Hepatocyte (in vitro differentiated cells): ENCODE data around the gene METTL18. TPM values are rescaled to one million over a fixed set of nuclear protein-coding genes. Genes with fewer than 3 reads are reported as not detected.

ENCODE experiments used
- DNase-seq: peaks from one replicate; pipeline ENCODE4 v3.0.0-alpha.2; 2016; ENCODE audit warnings: low spot score
- H2AFZ ChIP-seq: fragments of 200-600 bp; sonication (generic); 2 replicates; pipeline ENCODE4 v1.6.0; 2016; ENCODE audit warnings: antibody characterized with exemption, mild to moderate bottlenecking
- H3K27ac ChIP-seq: fragments of 200-600 bp; sonication (generic); 2 replicates; pipeline ENCODE4 v1.5.1; 2016; ENCODE audit warnings: mild to moderate bottlenecking
- H3K27me3 ChIP-seq: fragments of 200-600 bp; sonication (generic); 2 replicates; pipeline ENCODE4 v1.6.1; 2016
- H3K36me3 ChIP-seq: fragments of 200-600 bp; sonication (generic); replicated peaks from 2 replicates; pipeline ENCODE4 v1.5.1; 2016; ENCODE audit warnings: low read depth; ENCODE audit not compliant: insufficient read depth
- H3K4me1 ChIP-seq: fragments of 200-600 bp; sonication (generic); 2 replicates; pipeline ENCODE4 v1.5.1; 2016; ENCODE audit warnings: mild to moderate bottlenecking, moderate library complexity; ENCODE audit not compliant: insufficient read depth
- H3K4me2 ChIP-seq: fragments of 200-600 bp; sonication (generic); 2 replicates; pipeline ENCODE4 v1.6.0; 2016
- H3K4me3 ChIP-seq: fragments of 200-600 bp; sonication (generic); 2 replicates; pipeline ENCODE4 v1.5.1; 2016; ENCODE audit warnings: mild to moderate bottlenecking
- H3K79me2 ChIP-seq: fragments of 200-600 bp; sonication (generic); 2 replicates; pipeline ENCODE4 v1.6.0; 2017; ENCODE audit warnings: mild to moderate bottlenecking
- H3K9me2 ChIP-seq: fragments of 200-600 bp; sonication (generic); replicated peaks from 2 replicates; pipeline ENCODE4 v1.6.0; 2017; ENCODE audit warnings: mild to moderate bottlenecking; ENCODE audit not compliant: insufficient read depth
- H3K9me3 ChIP-seq: fragments of 200-600 bp; sonication (generic); 2 replicates; pipeline ENCODE4 v1.5.1; 2016; ENCODE audit warnings: low read depth, mild to moderate bottlenecking
- H4K20me1 ChIP-seq: fragments of 200-600 bp; sonication (generic); 2 replicates; pipeline ENCODE4 v1.6.0; 2016; ENCODE audit warnings: mild to moderate bottlenecking; ENCODE audit not compliant: insufficient read depth, poor library complexity, severe bottlenecking
- EZH2 ChIP-seq: fragments of 200-600 bp; sonication (generic); IDR thresholded peaks from 2 replicates; pipeline ENCODE4 v1.6.1; 2016; ENCODE audit warnings: antibody characterized with exemption, mild to moderate bottlenecking, borderline replicate concordance
- EZH2phosphoT487 ChIP-seq: fragments of 200-600 bp; sonication (generic); IDR thresholded peaks from one replicate; pipeline ENCODE4 v1.6.1; 2018; ENCODE audit warnings: antibody characterized with exemption, mild to moderate bottlenecking, low read depth, moderate library complexity; ENCODE audit not compliant: unreplicated experiment, severe bottlenecking
- WGBS: methylation state at CpG from one replicate; pipeline ENCODE4 v1.1.6; 2016; ENCODE audit warnings: low lambda C conversion rate; ENCODE audit errors: missing lambda C conversion rate; 5-methylcytosine and 5-hydroxymethylcytosine counted together
- polyA plus RNA-seq: library from polyadenylated mRNA; unstranded; fragments of >200 nt; fragmentation: Nextera tagmentation; extraction: Ambion mirVana; gene quantifications from 2 replicates; pipeline ENCODE4 v1.2.1, GENCODE V29; 2016
- total RNA-seq: library from RNA; depleted of rRNA; stranded (reverse); fragments of >200 nt; gene quantifications from 2 replicates; pipeline ENCODE4 v1.2.3, GENCODE V29; 2014
- TF ChIP-seq, protein P1 (sequence below): fragments of 200-600 bp; sonication (generic); IDR thresholded peaks from 2 replicates; pipeline ENCODE4 v1.5.1; 2016; ENCODE audit warnings: antibody characterized with exemption, mild to moderate bottlenecking; ENCODE audit not compliant: poor library complexity

Gene METTL18
- total and polyA plus RNA-seq, 2 experiments from 2014 or later = 6.1 to 10.8 TPM

DNA sequence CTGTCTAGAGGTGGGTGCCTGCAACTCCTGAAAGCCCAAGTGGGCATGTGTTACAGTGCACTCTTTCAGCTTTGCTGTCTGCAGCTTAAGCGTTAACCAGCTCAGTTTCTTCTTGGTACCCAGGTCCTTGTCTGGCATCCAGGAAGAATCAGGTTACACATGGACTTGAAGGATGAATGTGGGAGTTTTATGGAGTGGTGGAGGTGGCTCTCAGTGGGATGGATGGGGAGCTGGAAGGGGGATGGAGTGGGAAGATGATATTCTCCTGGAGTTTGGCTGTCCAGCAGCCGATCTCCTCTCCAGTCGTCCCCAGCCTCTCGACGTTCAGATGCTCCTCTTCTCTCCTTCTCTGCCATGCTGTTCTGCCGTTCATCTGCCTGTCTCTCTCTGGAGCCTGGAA is 9.4 kb downstream of the METTL18 start:
- no peaks in the 10 kb centered on the region for H4K20me1 ChIP-seq
- no peaks in the 10 kb centered on the region for H3K36me3 ChIP-seq
- peaks cover 2% of the 10 kb centered on the region for H3K4me1 ChIP-seq
- H2AFZ ChIP-seq = no peak overlapping the region
- no peaks in the 10 kb centered on the region for H3K27me3 ChIP-seq
- H3K4me3 ChIP-seq = no peak overlapping the region
- H3K9me2 ChIP-seq = no peaks in the 10 kb centered on the region
- H3K27ac ChIP-seq = no peak overlapping the region
- WGBS = 88% methylated on average over 6 of the region's 6 CpGs
- no peak for DNase-seq
- H3K79me2 ChIP-seq = no peaks in the 10 kb centered on the region
- no peak for TF ChIP-seq EZH2phosphoT487
- no peak for TF ChIP-seq EZH2
- TF ChIP-seq, protein P1, sequence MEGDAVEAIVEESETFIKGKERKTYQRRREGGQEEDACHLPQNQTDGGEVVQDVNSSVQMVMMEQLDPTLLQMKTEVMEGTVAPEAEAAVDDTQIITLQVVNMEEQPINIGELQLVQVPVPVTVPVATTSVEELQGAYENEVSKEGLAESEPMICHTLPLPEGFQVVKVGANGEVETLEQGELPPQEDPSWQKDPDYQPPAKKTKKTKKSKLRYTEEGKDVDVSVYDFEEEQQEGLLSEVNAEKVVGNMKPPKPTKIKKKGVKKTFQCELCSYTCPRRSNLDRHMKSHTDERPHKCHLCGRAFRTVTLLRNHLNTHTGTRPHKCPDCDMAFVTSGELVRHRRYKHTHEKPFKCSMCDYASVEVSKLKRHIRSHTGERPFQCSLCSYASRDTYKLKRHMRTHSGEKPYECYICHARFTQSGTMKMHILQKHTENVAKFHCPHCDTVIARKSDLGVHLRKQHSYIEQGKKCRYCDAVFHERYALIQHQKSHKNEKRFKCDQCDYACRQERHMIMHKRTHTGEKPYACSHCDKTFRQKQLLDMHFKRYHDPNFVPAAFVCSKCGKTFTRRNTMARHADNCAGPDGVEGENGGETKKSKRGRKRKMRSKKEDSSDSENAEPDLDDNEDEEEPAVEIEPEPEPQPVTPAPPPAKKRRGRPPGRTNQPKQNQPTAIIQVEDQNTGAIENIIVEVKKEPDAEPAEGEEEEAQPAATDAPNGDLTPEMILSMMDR = no peak
- H3K9me3 ChIP-seq = no peaks in the 10 kb centered on the region
- no peak overlapping the region for H3K4me2 ChIP-seq

DNA sequence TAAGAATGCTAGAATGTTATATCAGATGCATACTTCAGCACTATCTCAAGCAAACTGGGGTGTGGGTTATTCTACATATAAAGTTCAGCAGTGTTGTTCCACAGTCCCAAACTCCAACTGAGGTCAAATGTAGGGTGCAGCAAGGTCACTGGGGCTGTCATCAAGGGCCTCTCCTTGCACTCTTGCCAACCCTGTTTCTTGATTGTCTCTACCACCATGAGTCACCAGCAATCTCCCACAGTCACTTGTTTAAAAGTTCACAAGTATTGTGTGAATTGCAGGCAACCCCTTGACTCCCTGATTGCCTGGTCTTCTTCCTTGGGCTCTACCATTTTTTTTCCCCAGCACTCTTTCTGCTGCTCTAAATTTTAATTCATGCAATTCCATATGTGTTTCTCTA is 10.6 kb downstream of the METTL18 start:
- H4K20me1 ChIP-seq = no peaks in the 10 kb centered on the region
- no peak for DNase-seq
- no peaks in the 10 kb centered on the region for H3K36me3 ChIP-seq
- no peak overlapping the region for H3K4me3 ChIP-seq
- no peaks in the 10 kb centered on the region for H3K9me3 ChIP-seq
- peaks cover 2% of the 10 kb centered on the region for H3K4me1 ChIP-seq
- no peak overlapping the region for H3K27ac ChIP-seq
- H3K4me2 ChIP-seq = no peak overlapping the region
- no peaks in the 10 kb centered on the region for H3K79me2 ChIP-seq
- H3K9me2 ChIP-seq = no peaks in the 10 kb centered on the region
- no peaks in the 10 kb centered on the region for H3K27me3 ChIP-seq
- no peak for TF ChIP-seq EZH2phosphoT487
- TF ChIP-seq, protein P1 = no peak
- no peak for TF ChIP-seq EZH2
- H2AFZ ChIP-seq = no peak overlapping the region

DNA sequence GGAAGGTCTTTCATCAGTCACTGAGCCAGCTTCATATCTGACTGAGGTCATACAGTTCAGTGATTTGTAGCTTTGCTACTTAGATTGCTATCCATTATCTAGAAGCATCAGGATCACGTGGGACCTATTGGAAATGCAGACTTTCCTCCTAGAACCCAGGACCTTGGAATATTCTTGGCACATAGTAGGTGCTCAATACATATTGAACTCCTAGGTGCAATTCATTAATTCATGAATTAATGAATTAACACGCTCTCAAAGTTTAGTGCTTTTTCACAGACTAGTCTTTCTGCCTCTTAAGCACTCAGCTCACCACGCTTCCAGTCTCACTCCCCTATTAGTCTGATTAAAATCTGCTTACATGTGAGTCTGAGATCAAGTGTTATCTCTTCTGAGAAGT is 12.1 kb downstream of the METTL18 start:
- Histone ChIP-seq H3K4me2 (no peak overlapping the region), H3K9me3 (no peaks in the 10 kb centered on the region), H4K20me1 (no peaks in the 10 kb centered on the region), H3K36me3 (no peaks in the 10 kb centered on the region), H2AFZ (no peak overlapping the region), H3K27ac (no peak overlapping the region), H3K27me3 (no peaks in the 10 kb centered on the region), H3K79me2 (no peaks in the 10 kb centered on the region), H3K4me3 (no peak overlapping the region), H3K4me1 (peaks cover 2% of the 10 kb centered on the region), H3K9me2 (no peaks in the 10 kb centered on the region)
- no peak for DNase-seq
- 83% methylated on average over 3 of the region's 3 CpGs for WGBS
- TF ChIP-seq EZH2phosphoT487 (no peak), EZH2 (no peak)
- TF ChIP-seq, protein P1 = no peak

DNA sequence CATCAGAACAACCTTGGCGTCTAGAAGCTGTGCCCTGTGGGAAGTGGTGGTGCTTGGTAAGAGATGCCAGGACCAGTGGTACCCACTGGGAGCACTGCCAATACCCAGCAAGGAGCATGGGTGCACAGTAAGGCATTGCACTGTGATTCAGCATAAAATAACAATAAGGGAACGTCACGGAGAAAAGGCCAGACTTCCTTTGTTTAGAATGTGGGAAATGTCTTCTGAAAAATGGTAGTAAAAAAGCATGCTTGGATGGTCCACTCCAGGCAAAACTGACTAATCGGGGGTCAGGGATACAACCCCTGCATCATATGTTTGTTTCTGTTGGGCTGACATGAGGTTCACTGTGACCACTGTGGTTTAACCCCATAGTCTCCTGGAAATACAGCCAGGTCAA is 14.7 kb downstream of the METTL18 start:
- Histone ChIP-seq H3K27me3 (no peaks in the 10 kb centered on the region), H3K79me2 (no peaks in the 10 kb centered on the region), H3K36me3 (no peaks in the 10 kb centered on the region), H3K4me2 (no peak overlapping the region), H3K4me3 (no peak overlapping the region), H3K9me3 (no peaks in the 10 kb centered on the region), H2AFZ (no peak overlapping the region), H3K9me2 (no peaks in the 10 kb centered on the region), H3K4me1 (peaks cover 2% of the 10 kb centered on the region), H3K27ac (no peak overlapping the region), H4K20me1 (no peaks in the 10 kb centered on the region)
- 69% methylated on average over 4 of the region's 4 CpGs for WGBS
- no peak for DNase-seq
- no peak for TF ChIP-seq EZH2phosphoT487
- TF ChIP-seq, protein P1 = no peak
